ENCODE measurements around the gene ANXA7.
"Not testable (repeated sequence)": the region's sequence is repeated elsewhere in the genome, so short reads cannot be mapped to it uniquely, and the experiment has no call there.

Gene ANXA7

DNA sequence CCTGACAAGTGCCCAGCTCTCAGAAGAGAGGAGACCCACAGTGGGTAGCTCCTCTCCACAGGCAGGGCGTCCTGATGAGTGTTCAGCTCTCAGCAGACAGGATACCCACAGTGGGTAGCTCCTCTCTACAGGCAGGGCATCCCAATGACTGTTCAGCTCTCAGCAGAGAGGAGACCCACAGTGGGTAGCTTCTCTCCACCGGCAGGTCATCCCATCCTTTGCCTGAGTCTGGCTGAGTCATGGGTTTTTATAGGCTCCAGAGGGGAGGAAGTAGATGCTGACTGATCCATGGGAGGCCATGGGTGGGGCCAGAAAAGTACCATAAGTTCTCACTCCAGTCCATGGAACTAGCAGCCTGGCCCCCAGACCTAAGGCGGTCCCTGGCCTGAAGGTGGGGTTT lies 73.7 kb downstream of the ANXA7 start:
- in situ Hi-C loops (cut with MboI; ENCODE audit: low sequenced_read_pairs) = no loop called here

GRCh38 chr10:73339436-73339835 lies 74.4 kb downstream of the ANXA7 start:
- in situ Hi-C loops (cut with MboI; ENCODE audit: low sequenced_read_pairs) = no loop called here

- in situ Hi-C loops (cut with MboI; ENCODE audit: low sequenced_read_pairs) = no loop called here
These were observed 75.0 kb downstream of the ANXA7 start for GRCh38 chr10:73338801-73339368.

DNA sequence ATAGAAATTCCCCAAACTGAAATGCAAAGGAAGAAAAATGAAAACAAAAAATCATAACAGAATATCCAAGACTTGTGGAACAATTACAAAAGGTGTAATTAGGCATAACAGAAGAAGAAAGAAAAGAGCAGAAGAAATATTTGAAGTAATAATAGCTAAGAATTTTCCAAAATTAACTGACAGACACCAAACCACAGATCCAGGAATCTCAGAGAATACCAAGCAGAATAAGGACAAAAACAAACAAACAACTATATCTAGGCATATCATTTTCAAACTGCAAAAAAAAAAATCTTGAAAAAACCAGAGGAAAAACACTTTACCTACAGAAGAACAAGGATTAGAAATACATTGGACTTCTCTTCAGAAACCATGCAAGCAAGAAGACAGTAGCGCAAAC lies 80.7 kb downstream of the ANXA7 start:
- in situ Hi-C loops (cut with MboI; ENCODE audit: low sequenced_read_pairs) = no loop called here

DNA sequence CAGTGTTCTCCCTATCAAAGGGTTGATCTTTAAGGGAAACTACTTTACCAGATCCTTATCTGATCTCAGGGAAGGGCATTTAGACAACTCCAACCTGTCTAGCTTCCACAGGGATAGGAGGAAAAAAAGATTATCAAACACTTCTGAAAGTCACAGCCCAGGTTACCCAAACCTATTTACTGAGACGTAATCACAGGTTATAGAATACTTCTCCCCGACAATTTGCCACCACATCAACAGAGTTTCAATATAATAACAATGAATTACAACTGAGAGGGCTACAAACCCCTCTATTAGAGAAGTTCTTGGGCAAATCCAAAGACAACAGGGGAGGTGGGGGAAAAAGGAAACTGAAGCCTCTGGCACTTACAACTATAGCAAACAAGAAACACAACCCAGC lies 81.5 kb downstream of the ANXA7 start:
- in situ Hi-C loops (cut with MboI; ENCODE audit: low sequenced_read_pairs) = no loop called here

DNA sequence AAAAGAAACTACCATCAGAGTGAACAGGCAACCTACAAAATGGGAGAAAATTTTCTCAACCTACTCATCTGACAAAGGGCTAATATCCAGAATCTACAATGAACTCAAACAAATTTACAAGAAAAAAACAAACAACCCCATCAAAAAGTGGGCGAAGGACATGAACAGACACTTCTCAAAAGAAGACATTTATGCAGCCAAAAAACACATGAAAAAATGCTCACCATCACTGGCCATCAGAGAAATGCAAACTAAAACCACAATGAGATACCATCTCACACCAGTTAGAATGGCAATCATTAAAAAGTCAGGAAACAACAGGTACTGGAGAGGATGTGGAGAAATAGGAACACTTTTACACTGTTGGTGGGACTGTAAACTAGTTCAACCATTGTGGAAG lies 85.3 kb downstream of the ANXA7 start:
- in situ Hi-C loops (cut with MboI; ENCODE audit: low sequenced_read_pairs) = not testable (repeated sequence)

DNA sequence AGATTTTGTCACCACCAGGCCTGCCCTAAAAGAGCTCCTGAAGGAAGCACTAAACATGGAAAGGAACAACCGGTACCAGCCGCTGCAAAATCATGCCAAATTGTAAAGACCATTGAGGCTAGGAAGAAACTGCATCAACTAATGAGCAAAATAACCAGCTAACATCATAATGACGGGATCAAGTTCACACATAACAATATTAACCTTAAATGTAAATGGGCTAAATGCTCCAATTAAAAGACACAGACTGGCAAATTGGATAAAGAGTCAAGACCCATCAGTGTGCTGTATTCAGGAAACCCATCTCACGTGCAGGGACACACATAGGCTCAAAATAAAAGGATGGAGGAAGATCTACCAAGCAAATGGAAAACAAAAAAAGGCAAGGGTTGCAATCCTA lies 88.6 kb downstream of the ANXA7 start:
- in situ Hi-C loops (cut with MboI; ENCODE audit: low sequenced_read_pairs) = not testable (repeated sequence)

Measured in HL-60/S4 treated with retinoic acid at 250 ng/mL for 4 days and 3 days (cell line).